ENCODE measurements around the gene GSG1L.

- TF ChIP-seq POLR2A (IDR thresholded peaks at IDR 0.05; ENCODE audit: low read length) (no peak), GATA1 (IDR thresholded peaks at IDR 0.05; ENCODE audit: low read depth, low read length) (no peak)
Measured at GRCh38 chr16:27779641-27780164, 283.8 kb downstream of the GSG1L start.

Measured in erythroblast (primary cell).